LNCaP clone FGC (cell line): ENCODE results near the gene TOR4A.

ENCODE experiments used
- DNase-seq: peaks from one replicate; pipeline ENCODE4 v3.0.0-alpha.2; 2011; ENCODE audit warnings: low read depth
- H3K4me3 ChIP-seq: 2 replicates; pipeline ENCODE4 v1.5.1; 2011; ENCODE audit warnings: mild to moderate bottlenecking, low read depth, low read length, control low read depth
- CTCF ChIP-seq: IDR thresholded peaks from 2 replicates; pipeline ENCODE4 v1.5.1; 2012; ENCODE audit warnings: mild to moderate bottlenecking; ENCODE audit not compliant: control insufficient read depth, insufficient read depth; ENCODE audit errors: extremely low read depth

TOR4A gene

GRCh38 chr9:137319739-137320551 lies 42.4 kb downstream of the TOR4A start:
- H3K4me3 ChIP-seq: no peak overlapping the region
- no peak for TF ChIP-seq CTCF
- DNase-seq: no peak

GRCh38 chr9:137320555-137321384 lies 43.2 kb downstream of the TOR4A start:
- H3K4me3 ChIP-seq: no peak overlapping the region
- no peak for DNase-seq
- TF ChIP-seq CTCF: no peak

- DNase-seq: no peak
- no peak for TF ChIP-seq CTCF
Measured at GRCh38 chr9:137321726-137322361, 44.3 kb downstream of the TOR4A start.

GRCh38 chr9:137323531-137324331 lies 46.2 kb downstream of the TOR4A start:
- no peak for DNase-seq
- TF ChIP-seq CTCF: no peak

More at GRCh38 chr9:137321726-137322361, 44.3 kb downstream of the TOR4A start:
- H3K4me3 ChIP-seq: no peak overlapping the region

GRCh38 chr9:137325124-137325523 lies 47.6 kb downstream of the TOR4A start:
- DNase-seq: no peak
- H3K4me3 ChIP-seq: no peak overlapping the region
- TF ChIP-seq CTCF: no peak

More at GRCh38 chr9:137323531-137324331, 46.2 kb downstream of the TOR4A start:
- no peak overlapping the region for H3K4me3 ChIP-seq

- no peak for DNase-seq
- no peak overlapping the region for H3K4me3 ChIP-seq
- no peak for TF ChIP-seq CTCF
Measured at GRCh38 chr9:137325799-137326198, 48.3 kb downstream of the TOR4A start.
